C4-2B (cell line): ENCODE data around the gene COG5.

Source experiments
- H3K27ac ChIP-seq: fragments of 450-650 bp; 2 replicates; pipeline ENCODE4 v1.5.1; 2017
- ZFX ChIP-seq: fragments of 450-650 bp; IDR thresholded peaks from 2 replicates; pipeline ENCODE4 v1.6.1; 2017
- TF ChIP-seq, protein P1 (sequence below): fragments of 450-650 bp; conservative IDR thresholded peaks from 2 replicates; pipeline ENCODE4 v1.5.1; 2017; ENCODE audit warnings: mild to moderate bottlenecking

Gene COG5

GRCh38 chr7:107591421-107591820 is 27.7 kb upstream of the COG5 start:
- H3K27ac ChIP-seq = no peak overlapping the region
- TF ChIP-seq ZFX = no peak
- TF ChIP-seq, protein P1, sequence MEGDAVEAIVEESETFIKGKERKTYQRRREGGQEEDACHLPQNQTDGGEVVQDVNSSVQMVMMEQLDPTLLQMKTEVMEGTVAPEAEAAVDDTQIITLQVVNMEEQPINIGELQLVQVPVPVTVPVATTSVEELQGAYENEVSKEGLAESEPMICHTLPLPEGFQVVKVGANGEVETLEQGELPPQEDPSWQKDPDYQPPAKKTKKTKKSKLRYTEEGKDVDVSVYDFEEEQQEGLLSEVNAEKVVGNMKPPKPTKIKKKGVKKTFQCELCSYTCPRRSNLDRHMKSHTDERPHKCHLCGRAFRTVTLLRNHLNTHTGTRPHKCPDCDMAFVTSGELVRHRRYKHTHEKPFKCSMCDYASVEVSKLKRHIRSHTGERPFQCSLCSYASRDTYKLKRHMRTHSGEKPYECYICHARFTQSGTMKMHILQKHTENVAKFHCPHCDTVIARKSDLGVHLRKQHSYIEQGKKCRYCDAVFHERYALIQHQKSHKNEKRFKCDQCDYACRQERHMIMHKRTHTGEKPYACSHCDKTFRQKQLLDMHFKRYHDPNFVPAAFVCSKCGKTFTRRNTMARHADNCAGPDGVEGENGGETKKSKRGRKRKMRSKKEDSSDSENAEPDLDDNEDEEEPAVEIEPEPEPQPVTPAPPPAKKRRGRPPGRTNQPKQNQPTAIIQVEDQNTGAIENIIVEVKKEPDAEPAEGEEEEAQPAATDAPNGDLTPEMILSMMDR = no peak

DNA sequence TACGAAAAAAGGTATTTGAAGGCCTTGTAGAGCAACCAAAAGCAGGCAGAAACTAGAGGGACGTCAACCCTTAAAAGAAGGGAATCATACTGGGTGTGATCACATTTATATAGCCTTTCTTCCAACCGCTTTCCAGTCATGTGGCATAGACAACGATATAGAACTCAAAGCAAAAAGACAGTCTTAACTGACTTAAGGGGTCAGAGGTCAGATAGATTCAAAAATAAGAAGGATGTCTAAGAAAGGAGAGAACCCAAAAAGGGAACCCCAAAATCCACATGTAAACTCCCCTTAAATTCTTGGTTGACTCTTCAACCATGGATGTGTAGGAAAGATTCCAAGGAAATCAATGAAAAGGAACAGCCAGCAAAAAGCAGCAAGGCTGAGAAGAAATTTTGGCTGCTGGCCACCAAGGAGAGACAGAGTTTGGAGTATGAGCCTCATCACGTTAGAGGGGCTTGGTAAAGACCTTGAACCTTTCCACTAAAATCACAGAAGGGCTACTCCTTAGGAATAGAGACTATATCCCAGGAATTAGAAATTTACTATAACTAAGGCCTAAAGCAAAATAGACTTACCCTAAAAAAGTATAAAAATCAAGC is 24.9 kb upstream of the COG5 start:
- no peak overlapping the region for H3K27ac ChIP-seq
- TF ChIP-seq ZFX = no peak
- TF ChIP-seq, protein P1 = no peak

GRCh38 chr7:107584716-107585115 is 21.0 kb upstream of the COG5 start:
- no peak overlapping the region for H3K27ac ChIP-seq
- TF ChIP-seq, protein P1 = no peak
- TF ChIP-seq ZFX = no peak

- no peak overlapping the region for H3K27ac ChIP-seq
- TF ChIP-seq, protein P1 = no peak
- TF ChIP-seq ZFX = no peak
These were observed 19.2 kb upstream of the COG5 start for GRCh38 chr7:107582875-107583274.

- TF ChIP-seq ZFX = no peak
- TF ChIP-seq, protein P1 = no peak
- no peak overlapping the region for H3K27ac ChIP-seq
These were observed 17.8 kb upstream of the COG5 start for GRCh38 chr7:107581387-107582013.

GRCh38 chr7:107580716-107581383 is 17.1 kb upstream of the COG5 start:
- H3K27ac ChIP-seq = peak overlapping the region; percentile 91
- TF ChIP-seq, protein P1 = peak; percentile 41
- no peak for TF ChIP-seq ZFX
